Lower leg skin (tissue), 4 donors: ENCODE results near the gene POU5F2. TPM values are rescaled to one million over a fixed set of nuclear protein-coding genes. Genes with fewer than 3 reads are reported as not detected.

ENCODE experiments used
- DNase-seq, 2 donors: peaks; one replicate each; pipeline ENCODE4 v3.0.0-alpha.2; 2019; ENCODE audit warnings: low spot score in 2 of 2
- H3K4me3 ChIP-seq: fragments of 200-600 bp; sonication (generic); 2 replicates; pipeline ENCODE4 v1.5.1; 2017; ENCODE audit warnings: mild to moderate bottlenecking, low read depth; ENCODE audit not compliant: poor library complexity, severe bottlenecking
- CTCF ChIP-seq, 3 donors: fragments of 450-650 bp; IDR thresholded peaks; one replicate each; pipeline ENCODE4 v1.5.1; 2016; ENCODE audit warnings: antibody characterized with exemption in 3 of 3, mild to moderate bottlenecking in 3 of 3, moderate library complexity in 2 of 3
- POLR2A ChIP-seq, 2 donors: fragments of 450-650 bp; IDR thresholded peaks; one replicate each; pipeline ENCODE4 v1.6.1; 2016 to 2017; ENCODE audit warnings: antibody characterized with exemption in 2 of 2, mild to moderate bottlenecking in 1 of 2, moderate library complexity in 1 of 2
- WGBS, 2 donors: methylation state at CpG; one replicate each; pipeline ENCODE4 v1.1.5; 2018; 5-methylcytosine and 5-hydroxymethylcytosine counted together
- intact Hi-C: fragments of 100-400 bp; cut with DNase I; formaldehyde crosslinking; loops from one replicate; pipeline ENCODE4 v1.15.0; 2023; ENCODE audit warnings: low total_unique reads
- total RNA-seq, 4 donors: library from RNA; depleted of rRNA; stranded (reverse); fragments of >200 nt; gene quantifications; one replicate each; pipeline ENCODE4 v1.1.0, GENCODE V29; 2016

The POU5F2 gene
- total RNA-seq: 1 to 10 TPM in 1 of 4 donors, under 1 TPM in 3; 0.59 to 2.7 (median 0.85) TPM

- 96 to 98% methylated on average over 16 to 28 of the region's 29 CpGs for WGBS, 2 donors
- TF ChIP-seq POLR2A (IDR thresholded peaks at IDR 0.05): no peak
- intact Hi-C loops: no loop called here
- no peak within 1 kb of the TSS for H3K4me3 ChIP-seq
- no peak for DNase-seq
These were observed at the start of gene POU5F2 for GRCh38 chr5:93741136-93741811. Gene POU5F2 (minus strand): TSS chr5:93741600. CDS start chr5:93741563, 37 bp downstream.

GRCh38 chr5:93790401-93790800 is 49.0 kb upstream of the POU5F2 start:
- intact Hi-C loops: no loop called here
- no peak overlapping the region for H3K4me3 ChIP-seq
- TF ChIP-seq POLR2A (IDR thresholded peaks at IDR 0.05) (no peak), CTCF (IDR thresholded peaks at IDR 0.05) (no peak)
- no peak for DNase-seq
- 77 to 81% methylated on average over 3 of the region's 3 CpGs for WGBS, 2 donors

DNA sequence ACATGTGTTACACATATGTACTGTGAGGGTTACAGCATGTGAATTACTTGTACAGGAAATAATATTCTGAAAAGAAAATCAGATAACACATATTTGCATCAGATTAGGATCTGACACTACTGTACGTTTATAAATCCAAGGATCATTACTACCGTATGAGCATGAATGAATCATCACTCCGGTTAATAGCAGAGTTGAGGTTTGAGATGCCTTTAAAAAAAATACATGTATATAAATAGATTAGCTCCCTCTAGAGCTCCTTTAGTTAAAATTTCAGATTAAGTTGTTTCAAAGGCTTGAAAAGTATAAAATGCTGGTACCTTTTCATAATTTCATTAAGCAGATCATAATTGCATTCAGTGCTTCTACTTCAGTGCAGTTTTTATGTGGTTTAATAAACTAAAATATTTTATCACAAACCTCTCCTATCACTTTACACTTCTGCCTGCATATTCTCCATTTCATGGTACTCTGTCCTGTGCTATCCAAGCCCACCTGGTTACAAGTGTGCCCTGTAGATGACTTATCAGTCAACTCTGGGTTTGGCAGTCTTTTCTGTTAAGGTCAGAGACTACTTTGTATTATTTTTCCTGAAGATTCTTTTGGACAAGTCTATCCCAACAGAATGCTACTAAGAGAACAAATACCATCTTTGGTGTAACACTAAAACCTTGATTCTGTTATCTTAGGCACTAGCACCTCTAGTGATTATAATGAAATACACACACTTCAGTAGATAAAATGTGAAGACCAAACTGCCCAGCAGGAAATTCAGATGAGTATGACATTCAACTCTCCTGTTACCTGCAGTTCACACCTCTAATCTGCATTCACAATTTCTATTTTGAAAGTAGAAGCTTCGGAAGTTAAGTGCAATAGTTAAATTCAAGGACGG is 48.0 kb upstream of the POU5F2 start:
- no peak for TF ChIP-seq POLR2A (IDR thresholded peaks at IDR 0.05)
- TF ChIP-seq CTCF (IDR thresholded peaks at IDR 0.05): no peak
- WGBS, 2 donors: 54 to 55% methylated on average over 5 of the region's 5 CpGs
- no peak for DNase-seq
- H3K4me3 ChIP-seq: no peak overlapping the region
- intact Hi-C loops: no loop called here

DNA sequence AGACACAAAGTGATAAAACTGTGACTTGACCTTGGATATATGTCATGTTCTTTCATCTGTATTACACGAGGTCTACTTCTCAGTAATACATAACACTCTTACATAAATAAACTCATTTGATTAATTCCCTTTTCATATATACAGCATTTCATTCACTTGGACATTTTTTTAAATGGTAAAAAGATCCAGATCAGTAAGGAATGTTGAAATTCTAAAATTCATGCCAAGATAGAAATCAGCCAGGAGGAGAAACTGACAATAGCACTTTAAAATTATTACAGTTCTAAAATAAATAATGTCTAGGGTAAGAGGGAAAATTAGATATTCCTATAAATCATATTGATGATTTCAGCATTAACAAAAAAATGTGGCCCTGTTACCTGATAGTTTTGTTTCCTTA is 46.2 kb upstream of the POU5F2 start:
- WGBS, 2 donors: 51 to 58% methylated on average over 1 of the region's 1 CpG
- intact Hi-C loops: no loop called here

GRCh38 chr5:93785475-93785874 is 44.1 kb upstream of the POU5F2 start:
- intact Hi-C loops: no loop called here

More for the DNA sequence above, 46.2 kb upstream of the POU5F2 start:
- DNase-seq: no peak
- TF ChIP-seq POLR2A (IDR thresholded peaks at IDR 0.05) (no peak), CTCF (IDR thresholded peaks at IDR 0.05) (no peak)
- H3K4me3 ChIP-seq: no peak overlapping the region

More at GRCh38 chr5:93785475-93785874, 44.1 kb upstream of the POU5F2 start:
- DNase-seq: no peak
- TF ChIP-seq CTCF (IDR thresholded peaks at IDR 0.05): no peak
- TF ChIP-seq POLR2A (IDR thresholded peaks at IDR 0.05): no peak
- H3K4me3 ChIP-seq: no peak overlapping the region
- WGBS, 2 donors: 92 to 98% methylated on average over 2 of the region's 2 CpGs
